Measurements from ENCODE around the gene CFAP45. TPM values are rescaled to one million over a fixed set of nuclear protein-coding genes. Genes with fewer than 3 reads are reported as not detected.

Gene CFAP45
- total and polyA plus RNA-seq, 2 donors from 2014 or later, result 1.0 to 14.2 TPM

DNA sequence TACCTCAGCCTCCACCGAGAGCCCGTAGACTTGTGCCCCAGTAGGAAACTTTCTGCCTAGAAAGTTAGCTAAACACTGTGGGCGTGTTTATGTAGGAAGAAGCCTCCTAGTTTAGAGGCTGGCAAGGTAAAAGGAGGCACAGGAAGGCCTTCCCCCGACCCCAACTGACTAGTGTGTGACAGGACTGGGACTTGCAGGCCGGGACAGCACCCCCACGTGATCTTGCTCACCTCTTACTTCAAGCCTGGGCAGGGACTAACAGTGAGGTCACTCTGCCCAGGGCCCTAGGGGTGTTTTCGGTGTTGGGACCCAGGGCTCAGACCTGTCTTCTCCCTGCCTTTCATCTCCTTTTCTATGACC is 25.7 kb upstream of the CFAP45 start:
- H3K36me3 ChIP-seq (ENCODE audit: control insufficient read depth in 2 of 3, insufficient read depth in 3 of 3, low read length in 3 of 3), result peaks cover 0 to under 1% (median 0%) of the 10 kb centered on the region in 3 donors
- no peaks in the 10 kb centered on the region for H3K27me3 ChIP-seq (ENCODE audit: control insufficient read depth, insufficient read depth, low read length)
- no peaks in the 10 kb centered on the region for H3K9me3 ChIP-seq (ENCODE audit: control insufficient read depth in 2 of 3, insufficient read depth in 1 of 3, low read length in 3 of 3)
- peak overlapping the region; percentile 70 to 99 (median 81) for H3K9ac ChIP-seq (ENCODE audit: low read length in 3 of 3)
- no peak for FAIRE-seq
- peak overlapping the region; percentile 95 to 98 for H3K27ac ChIP-seq (ENCODE audit: low read depth in 2 of 2, low read length in 2 of 2)
- peaks cover 2 to 25% (median 9%) of the 10 kb centered on the region in 3 donors for H3K4me1 ChIP-seq (ENCODE audit: control insufficient read depth in 2 of 3, insufficient read depth in 2 of 3, low read depth in 1 of 3, low read length in 3 of 3)
- peak overlapping the region; percentile 83 to 97 (median 93) for H3K4me3 ChIP-seq (ENCODE audit: low read length in 3 of 3)
- TF ChIP-seq, protein P1, sequence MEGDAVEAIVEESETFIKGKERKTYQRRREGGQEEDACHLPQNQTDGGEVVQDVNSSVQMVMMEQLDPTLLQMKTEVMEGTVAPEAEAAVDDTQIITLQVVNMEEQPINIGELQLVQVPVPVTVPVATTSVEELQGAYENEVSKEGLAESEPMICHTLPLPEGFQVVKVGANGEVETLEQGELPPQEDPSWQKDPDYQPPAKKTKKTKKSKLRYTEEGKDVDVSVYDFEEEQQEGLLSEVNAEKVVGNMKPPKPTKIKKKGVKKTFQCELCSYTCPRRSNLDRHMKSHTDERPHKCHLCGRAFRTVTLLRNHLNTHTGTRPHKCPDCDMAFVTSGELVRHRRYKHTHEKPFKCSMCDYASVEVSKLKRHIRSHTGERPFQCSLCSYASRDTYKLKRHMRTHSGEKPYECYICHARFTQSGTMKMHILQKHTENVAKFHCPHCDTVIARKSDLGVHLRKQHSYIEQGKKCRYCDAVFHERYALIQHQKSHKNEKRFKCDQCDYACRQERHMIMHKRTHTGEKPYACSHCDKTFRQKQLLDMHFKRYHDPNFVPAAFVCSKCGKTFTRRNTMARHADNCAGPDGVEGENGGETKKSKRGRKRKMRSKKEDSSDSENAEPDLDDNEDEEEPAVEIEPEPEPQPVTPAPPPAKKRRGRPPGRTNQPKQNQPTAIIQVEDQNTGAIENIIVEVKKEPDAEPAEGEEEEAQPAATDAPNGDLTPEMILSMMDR (IDR thresholded peaks at IDR 0.05; ENCODE audit: borderline replicate concordance, extremely low read depth, insufficient read depth), result no peak
- DNase-seq, result peak in 2 of 5 donors; percentile 78
- intact Hi-C loops (cut with DNase I), result no loop called here

GRCh38 chr1:159924791-159925718 is 25.1 kb upstream of the CFAP45 start, which contains the start of gene TAGLN2:
Gene TAGLN2, minus strand, starts transcription at chr1:159925507. Its CDS starts 4,998 bp downstream, at chr1:159920509.
- intact Hi-C loops (cut with DNase I), result no loop called here
- H3K4me3 ChIP-seq (ENCODE audit: low read length in 3 of 3), result peak within 1 kb of the TSS; percentile 83 to 97 (median 93)
- peak within 1 kb of the TSS; percentile 70 to 99 (median 91) for H3K9ac ChIP-seq (ENCODE audit: low read length in 3 of 3)
- H3K36me3 ChIP-seq (ENCODE audit: control insufficient read depth in 2 of 3, insufficient read depth in 3 of 3, low read length in 3 of 3), result peaks cover 0 to 4% (median under 1%) of the 10 kb centered on the region in 3 donors
- TF ChIP-seq, protein P1 (IDR thresholded peaks at IDR 0.05; ENCODE audit: borderline replicate concordance, extremely low read depth, insufficient read depth), result peak; percentile 1
- DNase-seq, result peak; percentile 91 to 97 (median 94)
- FAIRE-seq, result no peak
- H3K27me3 ChIP-seq (ENCODE audit: control insufficient read depth, insufficient read depth, low read length), result no peaks in the 10 kb centered on the region
- H3K27ac ChIP-seq (ENCODE audit: low read depth in 2 of 2, low read length in 2 of 2), result peak within 1 kb of the TSS; percentile 95 to 98
- no peaks in the 10 kb centered on the region for H3K9me3 ChIP-seq (ENCODE audit: control insufficient read depth in 2 of 3, insufficient read depth in 1 of 3, low read length in 3 of 3)
- H3K4me1 ChIP-seq (ENCODE audit: control insufficient read depth in 2 of 3, insufficient read depth in 2 of 3, low read depth in 1 of 3, low read length in 3 of 3), result peaks cover 2 to 25% (median 9%) of the 10 kb centered on the region in 3 donors

- TF ChIP-seq, protein P1 (IDR thresholded peaks at IDR 0.05; ENCODE audit: borderline replicate concordance, extremely low read depth, insufficient read depth), result no peak
- no peaks in the 10 kb centered on the region for H3K9me3 ChIP-seq (ENCODE audit: control insufficient read depth in 2 of 3, insufficient read depth in 1 of 3, low read length in 3 of 3)
- H3K36me3 ChIP-seq (ENCODE audit: control insufficient read depth in 2 of 3, insufficient read depth in 3 of 3, low read length in 3 of 3), result peaks cover 0 to 9% (median 9%) of the 10 kb centered on the region in 3 donors
- FAIRE-seq (no peak), DNase-seq (peak; percentile 49 to 98 (median 82))
- intact Hi-C loops (cut with DNase I), result no loop called here
- peak overlapping the region; percentile 95 to 98 for H3K27ac ChIP-seq (ENCODE audit: low read depth in 2 of 2, low read length in 2 of 2)
- peak overlapping the region; percentile 83 to 97 (median 93) for H3K4me3 ChIP-seq (ENCODE audit: low read length in 3 of 3)
- no peaks in the 10 kb centered on the region for H3K27me3 ChIP-seq (ENCODE audit: control insufficient read depth, insufficient read depth, low read length)
- peak overlapping the region; percentile 42 to 99 (median 83) for H3K9ac ChIP-seq (ENCODE audit: low read length in 3 of 3)
- peaks cover 2 to 25% (median 9%) of the 10 kb centered on the region in 3 donors for H3K4me1 ChIP-seq (ENCODE audit: control insufficient read depth in 2 of 3, insufficient read depth in 2 of 3, low read depth in 1 of 3, low read length in 3 of 3)
These were observed 24.2 kb upstream of the CFAP45 start for GRCh38 chr1:159924025-159924790.

Measured in kidney (tissue), 14 donors.